ENCODE results near the gene LMF2.

DNA sequence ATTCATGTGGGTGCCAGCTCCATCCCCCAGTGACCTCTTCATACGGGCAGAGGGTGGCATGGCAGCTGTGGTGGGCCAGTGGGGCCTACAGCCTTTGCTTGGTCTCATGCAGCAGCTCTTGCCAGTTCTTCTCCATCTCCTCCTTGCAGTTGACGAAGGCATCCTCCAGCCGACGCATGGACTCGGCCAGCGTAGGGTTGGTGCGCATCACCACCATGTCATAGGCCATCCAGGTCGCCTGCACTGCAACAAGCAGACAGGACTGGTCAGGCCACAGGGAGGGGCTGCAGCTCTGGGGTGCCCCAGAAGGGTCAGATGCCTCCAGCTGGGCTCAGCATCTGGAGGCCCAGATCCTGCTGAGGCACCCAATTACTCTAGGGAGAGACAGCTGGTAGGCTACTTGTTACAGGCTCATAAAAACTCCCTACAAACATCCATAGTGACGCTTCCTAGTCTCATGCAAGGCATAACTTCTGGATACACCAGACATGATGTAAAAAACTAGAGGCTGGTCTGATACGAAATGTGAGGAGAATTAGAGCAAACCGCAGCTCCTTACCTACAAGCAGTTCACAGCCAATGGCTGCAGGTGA is 43.8 kb upstream of the LMF2 start:
- TF ChIP-seq, protein P1, sequence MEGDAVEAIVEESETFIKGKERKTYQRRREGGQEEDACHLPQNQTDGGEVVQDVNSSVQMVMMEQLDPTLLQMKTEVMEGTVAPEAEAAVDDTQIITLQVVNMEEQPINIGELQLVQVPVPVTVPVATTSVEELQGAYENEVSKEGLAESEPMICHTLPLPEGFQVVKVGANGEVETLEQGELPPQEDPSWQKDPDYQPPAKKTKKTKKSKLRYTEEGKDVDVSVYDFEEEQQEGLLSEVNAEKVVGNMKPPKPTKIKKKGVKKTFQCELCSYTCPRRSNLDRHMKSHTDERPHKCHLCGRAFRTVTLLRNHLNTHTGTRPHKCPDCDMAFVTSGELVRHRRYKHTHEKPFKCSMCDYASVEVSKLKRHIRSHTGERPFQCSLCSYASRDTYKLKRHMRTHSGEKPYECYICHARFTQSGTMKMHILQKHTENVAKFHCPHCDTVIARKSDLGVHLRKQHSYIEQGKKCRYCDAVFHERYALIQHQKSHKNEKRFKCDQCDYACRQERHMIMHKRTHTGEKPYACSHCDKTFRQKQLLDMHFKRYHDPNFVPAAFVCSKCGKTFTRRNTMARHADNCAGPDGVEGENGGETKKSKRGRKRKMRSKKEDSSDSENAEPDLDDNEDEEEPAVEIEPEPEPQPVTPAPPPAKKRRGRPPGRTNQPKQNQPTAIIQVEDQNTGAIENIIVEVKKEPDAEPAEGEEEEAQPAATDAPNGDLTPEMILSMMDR (IDR thresholded peaks at IDR 0.05; ENCODE audit: low read depth, low read length), result no peak
- no peak for TF ChIP-seq POLR2A (IDR thresholded peaks at IDR 0.05; ENCODE audit: extremely low read depth, insufficient read length)

All from NB4 (cell line).